Fibroblast of mammary gland (primary cell): ENCODE measurements around the gene ARL16.

ENCODE experiments used
- DNase-seq: peaks from one replicate; pipeline ENCODE4 v3.0.0-alpha.2; 2010; ENCODE audit warnings: low read depth
- H3K4me3 ChIP-seq: 2 replicates; pipeline ENCODE4 v1.5.1; 2011; ENCODE audit warnings: low read depth, mild to moderate bottlenecking, low read length, moderate library complexity; ENCODE audit not compliant: control insufficient read depth
- CTCF ChIP-seq: conservative IDR thresholded peaks from 2 replicates; pipeline ENCODE4 v1.5.1; 2011; ENCODE audit warnings: low read depth, low read length, inconsistent platforms; ENCODE audit not compliant: control insufficient read depth, insufficient read depth

Gene ARL16

GRCh38 chr17:81683584-81684441 lies at the start of gene ARL16, which contains the start of gene HGS:
Gene ARL16, minus strand, starts transcription at chr17:81683797. Its CDS starts 44 bp downstream, at chr17:81683753.
Gene HGS, plus strand, starts transcription at chr17:81684011. Its CDS starts 56 bp downstream, at chr17:81684067.
- H3K4me3 ChIP-seq: peak within 1 kb of the TSS; percentile 86
- DNase-seq: peak; percentile 99
- TF ChIP-seq CTCF: no peak

GRCh38 chr17:81727324-81728031 lies 43.9 kb upstream of the ARL16 start:
- no peak for TF ChIP-seq CTCF
- DNase-seq: no peak
- no peak overlapping the region for H3K4me3 ChIP-seq

GRCh38 chr17:81726004-81726403 lies 42.4 kb upstream of the ARL16 start:
- TF ChIP-seq CTCF: no peak
- no peak for DNase-seq
- no peak overlapping the region for H3K4me3 ChIP-seq

GRCh38 chr17:81725439-81725838 lies 41.8 kb upstream of the ARL16 start:
- no peak overlapping the region for H3K4me3 ChIP-seq
- no peak for DNase-seq
- TF ChIP-seq CTCF: no peak

GRCh38 chr17:81723651-81724209 lies 40.1 kb upstream of the ARL16 start:
- no peak overlapping the region for H3K4me3 ChIP-seq
- no peak for TF ChIP-seq CTCF
- DNase-seq: no peak

GRCh38 chr17:81722184-81723120 lies 38.9 kb upstream of the ARL16 start:
- H3K4me3 ChIP-seq: no peak overlapping the region
- no peak for TF ChIP-seq CTCF
- peak; percentile 39 for DNase-seq
